Peyer's patch (tissue), 4 donors: ENCODE measurements around the gene CCM2. TPM values are rescaled to one million over a fixed set of nuclear protein-coding genes. Genes with fewer than 3 reads are reported as not detected.

Source experiments
- DNase-seq, 3 donors: peaks; one replicate each; pipeline ENCODE4 v3.0.0-alpha.2; 2017 to 2019
- H3K27ac ChIP-seq, 4 donors: fragments of 200-600 bp; sonication (generic); one replicate each; pipeline ENCODE4 v1.5.1; 2016 to 2019
- H3K27me3 ChIP-seq, 2 donors: fragments of 200-600 bp; sonication (generic); one replicate each; pipeline ENCODE4 v1.5.1; 2019
- H3K36me3 ChIP-seq, 3 donors: fragments of 200-600 bp; sonication (generic); one replicate each; pipeline ENCODE4 v1.5.1; 2016 to 2019
- H3K4me1 ChIP-seq, 4 donors: fragments of 200-600 bp; sonication (generic); one replicate each; pipeline ENCODE4 v1.5.1; 2016 to 2019
- H3K4me3 ChIP-seq, 4 donors: fragments of 200-600 bp; sonication (generic); 1 replicate in 3 of 4; 2 replicates in 1 of 4; pipeline ENCODE4 v1.5.1; 2016 to 2019; ENCODE audit warnings: mild to moderate bottlenecking in 1 of 4
- H3K9me3 ChIP-seq, 4 donors: fragments of 200-600 bp; sonication (generic); one replicate each; pipeline ENCODE4 v1.5.1; 2016 to 2019; ENCODE audit warnings: mild to moderate bottlenecking in 1 of 4
- POLR2A ChIP-seq, 2 donors: fragments of 450-650 bp; IDR thresholded peaks; one replicate each; pipeline ENCODE4 v1.5.1; 2017; ENCODE audit warnings: antibody characterized with exemption in 2 of 2, mild to moderate bottlenecking in 2 of 2, moderate library complexity in 2 of 2
- total RNA-seq, 4 donors: library from RNA; depleted of rRNA; stranded (reverse); fragments of >200 nt; gene quantifications; one replicate each; pipeline ENCODE4 v1.1.0, GENCODE V29; 2016
- TF ChIP-seq, protein P1 (sequence below), 6 experiments: fragments of 450-650 bp in 4 of 6; fragments of 200-600 bp in 2 of 6; sonication (generic) in 1 of 6; IDR thresholded peaks; one replicate each; pipeline ENCODE4 v1.5.1; 2017 to 2019; ENCODE audit warnings: antibody characterized with exemption in 6 of 6, mild to moderate bottlenecking in 3 of 6, moderate library complexity in 1 of 6

CCM2 gene
- total RNA-seq, 4 donors from 2014 or later: 23.3 to 49.5 (median 32.5) TPM

DNA sequence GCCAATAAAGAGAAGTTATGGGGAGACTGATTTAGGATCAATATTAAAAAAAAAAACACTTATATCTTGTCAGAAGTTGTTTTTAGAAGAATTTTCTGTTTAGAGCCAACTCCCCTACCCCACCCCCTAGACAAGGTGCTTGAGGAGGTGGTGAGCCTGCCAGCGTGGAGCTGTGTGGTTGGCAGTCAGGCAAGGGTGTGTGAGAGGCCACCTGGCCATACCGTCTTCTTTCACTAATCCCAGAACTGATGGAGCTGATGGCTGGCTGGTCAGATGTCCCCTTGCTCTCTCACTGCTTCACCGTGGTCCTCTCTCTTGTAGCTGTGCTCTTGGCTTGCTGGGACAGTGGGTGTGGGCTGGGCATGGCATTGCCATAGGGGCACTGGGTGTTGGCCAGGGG lies 54.4 kb downstream of the CCM2 start:
- H3K27ac ChIP-seq: no peak overlapping the region
- no peaks in the 10 kb centered on the region for H3K9me3 ChIP-seq
- no peaks in the 10 kb centered on the region for H3K4me1 ChIP-seq
- TF ChIP-seq POLR2A (IDR thresholded peaks at IDR 0.05): no peak
- TF ChIP-seq, protein P1, sequence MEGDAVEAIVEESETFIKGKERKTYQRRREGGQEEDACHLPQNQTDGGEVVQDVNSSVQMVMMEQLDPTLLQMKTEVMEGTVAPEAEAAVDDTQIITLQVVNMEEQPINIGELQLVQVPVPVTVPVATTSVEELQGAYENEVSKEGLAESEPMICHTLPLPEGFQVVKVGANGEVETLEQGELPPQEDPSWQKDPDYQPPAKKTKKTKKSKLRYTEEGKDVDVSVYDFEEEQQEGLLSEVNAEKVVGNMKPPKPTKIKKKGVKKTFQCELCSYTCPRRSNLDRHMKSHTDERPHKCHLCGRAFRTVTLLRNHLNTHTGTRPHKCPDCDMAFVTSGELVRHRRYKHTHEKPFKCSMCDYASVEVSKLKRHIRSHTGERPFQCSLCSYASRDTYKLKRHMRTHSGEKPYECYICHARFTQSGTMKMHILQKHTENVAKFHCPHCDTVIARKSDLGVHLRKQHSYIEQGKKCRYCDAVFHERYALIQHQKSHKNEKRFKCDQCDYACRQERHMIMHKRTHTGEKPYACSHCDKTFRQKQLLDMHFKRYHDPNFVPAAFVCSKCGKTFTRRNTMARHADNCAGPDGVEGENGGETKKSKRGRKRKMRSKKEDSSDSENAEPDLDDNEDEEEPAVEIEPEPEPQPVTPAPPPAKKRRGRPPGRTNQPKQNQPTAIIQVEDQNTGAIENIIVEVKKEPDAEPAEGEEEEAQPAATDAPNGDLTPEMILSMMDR (IDR thresholded peaks at IDR 0.05): no peak
- no peak overlapping the region for H3K4me3 ChIP-seq
- peak in 1 of 3 donors; percentile 34 for DNase-seq
- no peaks in the 10 kb centered on the region for H3K27me3 ChIP-seq
- H3K36me3 ChIP-seq: peaks cover 0 to 7% (median 0%) of the 10 kb centered on the region in 3 donors

DNA sequence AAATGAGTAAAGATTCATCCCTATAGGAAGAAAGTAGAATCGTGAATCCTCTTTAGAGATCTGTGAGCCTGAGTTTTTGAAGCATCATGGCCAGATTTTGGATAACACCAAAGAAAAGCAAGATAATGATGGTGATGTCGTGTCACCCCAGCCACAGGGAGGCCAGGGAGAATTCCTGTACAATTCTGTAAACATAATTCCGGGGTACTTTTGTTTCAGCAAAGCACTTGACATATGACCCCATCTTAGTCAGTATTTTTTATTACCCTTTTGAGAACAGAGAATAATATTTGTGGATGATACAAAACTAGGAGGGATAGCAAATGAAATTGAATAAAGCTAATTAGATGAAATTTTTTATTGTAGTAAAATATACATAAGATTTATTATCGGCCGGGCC lies 55.0 kb downstream of the CCM2 start:
- no peaks in the 10 kb centered on the region for H3K4me1 ChIP-seq
- no peaks in the 10 kb centered on the region for H3K27me3 ChIP-seq
- TF ChIP-seq, protein P1 (IDR thresholded peaks at IDR 0.05): no peak
- TF ChIP-seq POLR2A (IDR thresholded peaks at IDR 0.05): no peak
- DNase-seq: peak in 1 of 3 donors; percentile 6
- H3K9me3 ChIP-seq: no peaks in the 10 kb centered on the region
- peaks cover 0 to 7% (median 0%) of the 10 kb centered on the region in 3 donors for H3K36me3 ChIP-seq
- no peak overlapping the region for H3K27ac ChIP-seq
- H3K4me3 ChIP-seq: no peak overlapping the region

DNA sequence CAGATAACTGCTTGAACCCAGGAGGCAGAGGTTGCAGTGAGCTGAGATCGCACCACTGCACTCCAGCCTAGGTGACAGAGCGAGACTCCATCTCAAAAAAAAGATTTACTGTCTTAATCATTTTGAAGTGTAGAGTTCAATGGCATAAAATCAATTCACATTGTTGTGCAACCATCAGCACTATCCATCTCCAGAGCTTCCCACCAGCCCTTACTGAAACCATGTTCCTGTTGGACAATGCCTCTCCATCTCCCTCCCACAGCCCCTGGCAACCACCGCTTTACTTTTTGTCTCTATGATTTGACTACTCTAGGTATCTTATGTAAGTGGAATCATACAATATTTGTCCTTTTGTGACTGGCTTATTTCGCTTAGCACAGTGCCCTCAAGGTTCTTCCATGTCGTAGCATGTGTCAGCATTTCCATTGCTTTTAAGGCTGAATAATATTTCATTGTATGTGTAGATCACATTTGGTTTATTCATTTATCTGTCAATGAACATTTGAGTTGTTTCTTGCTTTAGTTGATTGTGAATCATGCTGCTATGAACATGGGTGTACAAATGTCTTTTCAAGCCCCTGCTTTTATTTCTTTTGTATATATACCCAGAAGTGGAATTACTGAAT lies 55.7 kb downstream of the CCM2 start:
- Histone ChIP-seq H3K4me3 (no peak overlapping the region), H3K9me3 (no peaks in the 10 kb centered on the region), H3K36me3 (peaks cover 0 to under 1% (median 0%) of the 10 kb centered on the region in 3 donors), H3K27ac (no peak overlapping the region), H3K27me3 (no peaks in the 10 kb centered on the region), H3K4me1 (no peaks in the 10 kb centered on the region)
- peak in 1 of 3 donors; percentile 3 for DNase-seq
- TF ChIP-seq, protein P1 (IDR thresholded peaks at IDR 0.05): no peak
- no peak for TF ChIP-seq POLR2A (IDR thresholded peaks at IDR 0.05)

DNA sequence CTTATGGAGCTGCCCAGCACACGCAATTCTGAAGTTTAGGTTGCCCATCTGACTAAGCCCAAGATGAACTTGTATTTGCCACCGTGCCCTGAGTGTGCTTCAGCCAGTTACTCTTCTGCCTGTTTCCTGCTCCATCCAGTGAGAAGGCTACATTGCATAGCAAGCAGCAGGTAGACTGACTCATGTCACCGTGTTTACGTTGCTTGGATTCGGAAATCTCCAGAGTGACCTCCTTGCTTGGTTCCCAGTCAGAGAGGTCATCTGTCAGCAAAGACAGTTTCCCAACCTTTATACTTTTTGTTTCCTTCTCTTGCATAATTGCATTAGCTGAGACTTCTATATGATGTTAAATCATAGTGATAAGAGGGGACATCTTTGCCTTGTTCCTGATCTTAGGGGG lies 57.9 kb downstream of the CCM2 start:
- Histone ChIP-seq H3K4me3 (no peak overlapping the region), H3K27ac (no peak overlapping the region), H3K9me3 (no peaks in the 10 kb centered on the region), H3K27me3 (no peaks in the 10 kb centered on the region), H3K4me1 (no peaks in the 10 kb centered on the region), H3K36me3 (no peaks in the 10 kb centered on the region)
- no peak for TF ChIP-seq POLR2A (IDR thresholded peaks at IDR 0.05)
- TF ChIP-seq, protein P1 (IDR thresholded peaks at IDR 0.05): no peak
- peak in 1 of 3 donors; percentile 9 for DNase-seq

DNA sequence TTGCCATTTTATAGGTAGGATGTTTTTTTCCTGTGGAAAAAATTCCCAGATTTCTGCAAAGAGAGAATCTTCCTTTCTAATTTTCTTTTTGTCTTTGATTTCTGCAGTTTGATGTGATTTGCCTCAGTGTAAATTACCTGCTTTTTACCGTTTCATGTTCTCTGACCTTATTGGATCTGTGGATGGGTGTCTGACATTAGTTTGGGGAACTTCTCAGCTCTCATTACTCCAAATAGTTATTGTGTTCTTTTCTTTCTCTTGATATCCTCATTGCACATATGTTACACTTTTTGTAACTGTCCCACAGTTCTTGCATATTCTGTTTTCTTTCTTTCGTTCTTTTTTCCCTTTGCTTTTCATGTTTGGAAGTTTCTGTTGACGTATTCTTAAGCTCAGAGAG lies 60.3 kb downstream of the CCM2 start:
- TF ChIP-seq, protein P1 (IDR thresholded peaks at IDR 0.05): no peak
- TF ChIP-seq POLR2A (IDR thresholded peaks at IDR 0.05): no peak
- DNase-seq: no peak
- Histone ChIP-seq H3K27ac (no peak overlapping the region), H3K4me3 (no peak overlapping the region), H3K27me3 (no peaks in the 10 kb centered on the region), H3K9me3 (no peaks in the 10 kb centered on the region), H3K36me3 (peaks cover 0 to 15% (median 0%) of the 10 kb centered on the region in 3 donors), H3K4me1 (no peaks in the 10 kb centered on the region)
